Activated T-cell treated with anti-CD3 and anti-CD28 coated beads for 48 hours (primary cell): ENCODE measurements around the gene KLHDC8A.
A peak's percentile ranks its signal among the peaks of the same experiment; 100 is the strongest.
"Not testable (repeated sequence)": the region's sequence is repeated elsewhere in the genome, so short reads cannot be mapped to it uniquely, and the experiment has no call there.

Source experiments
- DNase-seq: peaks from one replicate; pipeline ENCODE4 v3.0.0-alpha.2; 2020; ENCODE audit warnings: low read depth

The KLHDC8A gene

DNA sequence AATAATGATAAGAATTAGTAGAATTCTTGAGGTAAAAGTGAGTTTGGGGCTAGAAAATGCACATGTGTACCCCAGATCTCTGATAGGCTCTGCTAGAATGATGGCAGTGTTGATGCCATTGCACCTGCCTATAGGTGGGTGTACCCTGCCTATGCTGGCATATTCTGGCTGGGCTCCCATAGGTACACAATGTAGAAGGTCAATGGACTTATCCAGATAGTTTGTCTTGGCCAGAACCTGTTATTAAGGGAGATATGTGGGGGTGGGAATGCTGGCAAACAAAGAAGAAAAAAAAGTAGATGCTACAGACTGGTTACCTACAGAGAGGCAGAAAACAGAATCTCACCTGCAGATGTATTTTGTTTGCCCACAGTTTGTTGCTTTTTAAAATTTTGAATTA is 14.1 kb upstream of the KLHDC8A start:
- DNase-seq, result no peak

DNA sequence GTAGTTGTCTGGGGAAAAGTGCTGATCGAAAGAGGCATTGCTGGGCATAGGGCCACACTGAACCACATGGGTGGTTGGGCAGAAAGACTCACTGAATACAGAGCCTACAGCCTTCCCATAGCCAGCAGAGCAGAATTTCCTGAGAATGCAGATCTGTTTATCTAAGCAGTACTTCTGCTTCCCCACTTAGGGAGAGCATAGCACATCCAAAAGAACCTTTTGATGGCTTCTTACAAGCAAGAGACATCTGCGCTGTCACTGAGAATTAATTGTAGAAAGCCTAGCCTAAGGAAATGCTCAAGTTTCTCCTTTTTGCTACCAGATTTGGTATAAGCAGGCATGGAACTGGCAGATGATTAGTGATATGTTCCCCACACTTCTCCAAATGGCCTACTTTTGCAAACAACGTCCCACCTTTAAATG is 13.0 kb upstream of the KLHDC8A start:
- no peak for DNase-seq

DNA sequence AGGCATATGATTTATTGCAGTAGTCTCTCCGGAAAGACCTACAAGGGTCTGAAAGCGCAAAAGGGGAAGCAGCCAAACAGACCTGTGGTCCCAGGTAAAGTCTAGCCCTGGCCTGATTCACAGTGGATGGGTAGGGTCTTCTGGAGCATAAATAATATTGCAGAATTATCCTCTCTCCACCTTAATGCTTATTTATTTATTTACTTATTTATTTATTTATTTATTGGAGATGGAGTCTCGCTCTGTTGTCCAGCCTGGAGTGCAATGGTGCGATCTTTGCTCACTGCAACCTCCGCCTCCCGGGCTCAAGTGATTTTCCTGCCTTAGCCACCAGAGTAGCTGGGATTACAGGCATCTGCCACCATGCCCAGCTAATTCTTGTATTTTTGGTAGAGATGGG is 11.8 kb upstream of the KLHDC8A start:
- no peak for DNase-seq

DNA sequence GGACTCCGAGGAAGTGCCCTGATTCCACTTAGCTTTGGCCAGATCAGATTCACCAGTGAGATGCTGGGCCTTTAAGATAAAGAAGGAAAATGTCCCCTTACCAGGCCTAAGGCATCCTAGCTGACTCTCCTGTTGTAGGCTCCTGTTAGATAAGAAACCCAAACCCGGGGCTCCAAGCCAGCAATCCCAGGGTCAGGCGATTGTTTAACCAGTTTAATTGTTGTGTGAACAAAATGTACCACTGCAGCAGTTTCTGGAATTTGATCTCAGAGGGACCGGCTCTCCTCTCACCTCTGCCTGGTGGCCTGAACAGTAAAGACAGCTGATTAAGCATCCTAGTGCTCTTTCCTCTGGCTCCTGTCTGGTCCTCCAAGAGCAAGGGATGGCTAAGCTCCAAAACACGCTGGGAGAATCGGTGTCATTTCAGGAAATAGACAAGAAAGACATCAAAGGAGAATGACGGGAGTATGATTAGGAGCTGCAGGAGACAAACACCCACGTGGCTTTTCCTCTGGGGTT is 9.3 kb upstream of the KLHDC8A start:
- DNase-seq, result no peak

DNA sequence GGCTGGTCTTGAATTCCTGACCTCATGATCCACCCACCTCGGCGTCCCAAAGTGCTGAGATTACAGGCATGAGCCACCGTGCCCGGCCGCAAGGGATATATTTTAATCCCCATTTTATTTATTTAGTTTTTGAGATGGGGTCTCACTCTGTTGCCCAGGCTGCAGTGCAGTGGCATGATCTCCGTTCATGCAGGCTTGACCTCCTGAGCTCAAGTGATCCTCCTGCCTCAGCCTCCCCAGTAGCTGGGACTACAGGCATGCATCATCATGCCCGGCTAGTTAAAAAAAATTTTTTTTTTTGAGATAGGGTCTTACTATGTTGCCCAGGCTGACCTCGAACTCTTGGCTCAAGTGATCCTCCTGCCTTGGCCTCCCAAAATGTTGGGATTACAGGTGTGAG is 8.4 kb upstream of the KLHDC8A start:
- DNase-seq, result not testable (repeated sequence)

DNA sequence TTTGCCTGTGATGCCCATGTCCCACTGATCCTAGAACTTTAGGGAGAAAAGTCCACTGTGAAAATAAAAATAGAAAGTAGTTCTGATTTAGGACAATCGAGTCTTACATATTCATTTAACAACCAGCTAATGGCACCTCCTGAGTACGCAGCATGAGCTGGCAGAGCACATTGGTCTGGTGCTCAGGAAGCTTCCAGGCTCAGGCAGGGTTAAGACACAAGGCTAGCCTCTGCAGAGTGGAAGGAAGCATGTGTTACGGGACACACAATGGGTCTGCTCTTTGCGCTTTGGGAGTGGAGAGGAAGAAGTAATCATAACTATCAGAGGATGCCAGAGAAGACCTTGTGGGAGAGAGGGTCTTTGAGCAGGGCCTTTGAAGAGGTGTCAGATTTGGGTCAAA is 4.2 kb upstream of the KLHDC8A start:
- no peak for DNase-seq

DNA sequence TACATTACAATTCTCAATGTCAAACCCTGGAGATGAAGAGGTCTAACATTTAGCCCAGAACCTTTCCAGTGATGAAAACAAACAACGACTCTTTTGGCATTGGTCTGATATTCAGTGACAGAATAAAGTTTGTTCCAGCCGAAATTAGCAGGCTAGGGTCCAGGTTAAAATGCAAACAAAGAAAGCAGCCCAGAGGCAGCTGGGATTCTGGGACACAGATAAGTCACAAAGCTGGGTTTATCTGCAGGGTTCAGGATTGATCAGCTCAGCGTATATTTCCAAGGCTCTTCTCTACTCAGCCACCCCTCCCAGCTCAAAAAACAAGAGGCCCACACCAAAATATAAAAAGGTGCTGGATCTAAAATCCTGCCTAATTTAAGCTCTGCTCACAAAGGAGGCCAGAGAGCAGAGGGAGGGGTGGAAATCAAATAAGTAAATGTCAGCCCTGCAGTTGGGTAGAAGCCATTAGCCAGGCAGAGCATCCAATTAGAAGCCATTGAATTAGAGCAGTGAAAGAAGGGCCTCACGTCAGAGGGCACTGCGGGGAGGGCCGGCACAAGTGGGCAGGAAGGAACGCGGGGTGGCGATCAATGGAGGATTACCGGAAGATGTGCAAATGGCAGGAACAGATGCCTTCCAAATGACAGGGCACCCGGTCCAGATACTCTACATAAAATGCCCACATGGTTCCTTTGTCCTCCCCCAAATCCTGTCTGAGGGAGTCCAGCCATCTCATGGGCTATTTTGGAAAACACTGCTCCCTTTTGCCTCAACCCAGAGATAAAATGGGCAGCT is 3.2 kb upstream of the KLHDC8A start:
- DNase-seq, result no peak

DNA sequence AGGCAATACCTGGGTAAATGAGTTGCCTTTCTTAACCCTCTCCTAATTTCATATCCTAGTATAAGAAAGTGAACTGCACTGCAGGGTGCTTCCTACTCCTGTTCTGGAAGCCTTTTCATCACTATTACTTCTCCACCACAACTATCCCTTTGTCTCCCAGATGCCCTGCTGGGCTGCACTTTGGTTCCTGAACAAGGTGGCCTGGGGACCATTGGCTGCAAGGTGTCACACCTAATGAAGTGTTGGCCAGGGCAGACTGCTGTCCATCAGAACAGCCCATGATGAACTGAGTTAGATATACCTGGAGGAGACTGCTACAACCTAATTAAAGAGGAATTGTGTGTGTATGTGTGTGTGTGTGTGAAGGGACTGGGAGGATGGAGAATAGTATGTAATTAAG is 1.9 kb upstream of the KLHDC8A start:
- no peak for DNase-seq

DNA sequence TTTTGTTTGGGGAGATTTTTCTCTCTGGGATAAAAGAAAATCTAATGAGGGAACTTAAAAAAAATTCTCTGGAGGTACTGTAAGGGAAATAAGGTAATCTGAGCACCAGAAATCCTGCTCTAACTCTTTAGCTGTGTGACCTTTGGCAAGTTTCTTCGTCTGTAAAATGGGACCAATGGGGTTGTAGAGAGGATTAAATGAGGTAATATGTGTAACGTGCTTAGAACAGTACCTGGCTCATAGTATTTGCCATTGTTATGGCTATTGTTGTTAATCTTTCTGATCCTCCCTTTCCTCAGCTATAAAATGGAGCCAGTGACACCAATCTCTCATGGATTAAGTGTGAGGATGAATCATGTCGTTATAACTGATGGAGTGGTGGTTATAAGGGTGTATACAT is 845 bp upstream of the KLHDC8A start:
- DNase-seq, result no peak

DNA sequence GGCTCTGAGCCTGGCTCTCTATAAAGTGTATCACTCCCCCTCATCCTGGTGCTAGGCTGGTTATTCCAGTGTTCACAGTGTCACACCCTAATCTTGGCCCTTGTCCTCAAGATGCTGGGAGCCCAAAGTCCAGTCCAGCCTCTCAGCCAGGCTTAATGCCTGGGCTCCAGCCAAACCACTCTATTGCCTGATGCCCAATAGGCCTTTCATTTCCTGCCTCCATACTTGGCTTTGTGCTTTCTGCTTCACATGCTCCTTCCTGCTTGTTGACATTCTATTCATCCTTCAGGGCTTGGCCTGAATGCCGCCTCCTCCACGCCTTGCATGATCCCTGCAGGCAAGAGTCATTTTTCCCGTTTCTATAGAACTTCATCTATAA is 1.7 kb downstream of the KLHDC8A start:
- DNase-seq, result no peak

DNA sequence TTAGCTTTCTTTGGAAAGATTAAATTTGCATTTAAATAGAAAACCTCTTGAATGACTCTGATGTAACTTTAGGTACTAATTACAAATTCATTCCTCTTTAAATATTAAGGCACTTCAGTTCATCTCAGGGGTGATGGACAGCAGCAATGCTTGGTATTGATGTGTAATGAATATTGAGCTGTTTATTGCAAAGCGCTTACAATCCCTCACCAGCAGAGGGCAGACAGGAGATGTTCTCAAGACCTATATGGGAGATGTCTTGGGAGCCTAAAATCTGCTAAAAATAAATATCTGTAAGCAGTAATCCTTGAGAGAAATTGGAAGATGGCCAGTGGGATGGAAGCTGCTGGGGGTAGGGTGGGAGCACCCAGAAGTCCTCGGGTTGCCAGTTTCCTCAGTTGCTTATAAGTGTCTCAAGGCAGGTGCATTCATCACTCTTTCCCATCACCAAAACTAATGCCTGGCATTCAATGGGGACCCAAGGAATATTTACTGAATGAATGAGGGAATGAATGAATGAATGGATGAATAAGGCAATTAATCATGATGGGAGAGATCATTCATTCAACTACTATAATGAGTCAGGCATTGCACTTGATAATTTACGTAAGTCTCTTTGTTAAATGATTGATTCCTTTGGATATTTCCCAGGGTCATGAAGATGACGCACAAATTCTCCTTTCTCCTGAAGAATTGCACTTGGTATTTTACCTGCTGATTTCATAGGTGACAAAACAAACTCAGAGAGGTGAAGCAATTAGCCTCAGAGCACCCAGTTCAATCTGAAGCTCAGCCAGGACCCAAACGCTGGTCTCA is 2.3 kb downstream of the KLHDC8A start:
- DNase-seq, result peak; percentile 23

DNA sequence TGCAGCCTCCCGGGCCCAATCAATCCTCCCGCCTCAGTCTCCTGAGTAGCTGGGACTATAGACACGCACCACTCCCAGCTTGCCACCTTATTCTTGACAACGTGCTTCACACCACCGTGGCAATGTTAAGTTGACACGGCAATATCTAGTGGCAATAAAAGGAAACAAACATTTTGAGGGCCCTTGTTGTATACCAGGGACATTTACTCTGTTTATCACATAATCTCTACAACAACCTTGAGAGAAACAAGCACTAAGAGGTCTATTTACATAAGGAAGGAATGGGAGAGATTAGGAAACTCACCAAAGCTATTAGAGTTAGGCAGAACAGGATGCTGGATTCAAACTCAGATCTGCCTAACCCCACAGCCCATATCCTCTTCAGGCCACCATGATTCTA is 3.1 kb downstream of the KLHDC8A start:
- DNase-seq, result no peak

DNA sequence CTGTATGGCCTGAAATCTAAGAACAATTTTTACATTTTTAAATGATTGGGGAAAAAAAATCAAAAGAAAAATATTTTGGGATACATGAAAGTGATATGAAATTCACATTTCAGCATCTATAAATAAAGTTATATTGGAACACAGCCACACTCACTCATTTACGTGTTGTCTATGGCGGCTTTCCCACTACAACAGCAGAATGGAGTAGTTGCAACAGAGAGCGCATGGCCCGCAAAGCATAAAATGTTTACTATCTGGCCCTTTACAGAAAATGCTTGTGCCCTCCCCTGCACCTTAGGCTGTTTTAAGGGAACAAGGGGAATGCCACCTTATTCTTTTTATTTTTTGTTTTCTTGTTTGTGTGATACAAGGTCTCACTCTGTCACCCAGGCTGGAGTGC is 3.5 kb downstream of the KLHDC8A start:
- DNase-seq, result no peak

DNA sequence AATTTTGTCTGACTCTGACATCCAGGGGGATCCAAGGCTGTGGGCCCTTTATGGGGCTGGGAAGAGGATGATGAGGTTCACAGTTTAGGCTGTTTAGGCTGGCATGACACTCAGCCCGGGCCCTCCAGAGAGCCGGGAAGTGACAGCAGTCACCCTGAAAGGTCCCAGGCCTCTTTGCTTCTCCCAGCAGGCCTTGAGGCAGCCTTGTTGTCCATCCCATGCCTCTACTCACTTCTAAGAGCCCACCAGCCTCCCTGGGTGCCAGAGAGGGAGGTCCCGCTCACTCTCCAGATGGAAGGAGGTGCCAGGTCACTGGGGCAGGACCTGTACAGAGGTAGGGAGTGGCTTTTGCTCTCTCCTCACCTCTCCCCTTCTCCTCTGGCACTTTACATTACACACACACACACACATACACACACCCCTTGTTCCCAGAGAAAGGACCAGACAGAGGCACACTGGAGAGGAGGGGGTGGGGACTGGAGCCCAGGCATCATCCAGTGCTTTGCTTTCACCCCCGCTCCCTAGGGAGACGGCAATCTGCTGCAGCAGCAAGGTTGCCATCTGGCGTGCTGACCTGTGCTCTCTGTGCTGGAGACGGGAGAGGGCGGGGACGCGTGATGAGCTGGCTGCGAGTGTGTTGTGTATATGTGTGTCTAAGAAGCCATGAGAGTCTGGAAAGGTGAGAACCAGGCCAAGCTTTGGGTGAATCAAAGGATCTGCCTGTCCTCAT is 4.6 kb downstream of the KLHDC8A start:
- DNase-seq, result no peak

DNA sequence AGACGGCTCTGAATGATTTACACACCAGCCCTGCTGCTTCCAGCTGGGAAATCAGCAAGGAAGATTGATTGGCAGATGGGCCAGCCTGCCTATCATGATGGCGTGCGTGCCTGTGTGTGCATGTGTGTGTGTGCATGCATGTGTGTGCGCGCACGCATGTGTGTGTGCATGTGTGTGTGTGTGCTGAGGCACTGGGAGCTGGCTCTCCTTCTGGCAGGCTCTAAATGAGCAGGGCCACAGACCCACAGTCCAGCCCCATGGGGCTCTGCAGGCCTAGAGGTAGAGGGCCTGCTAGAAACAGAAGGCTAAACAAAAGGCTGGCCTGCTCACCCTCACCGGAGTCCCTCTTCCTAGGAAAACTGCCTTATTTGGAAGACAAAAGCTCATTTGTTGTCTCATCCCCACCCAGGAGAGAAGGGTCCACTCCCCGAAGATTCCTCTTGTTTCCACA is 6.0 kb downstream of the KLHDC8A start:
- DNase-seq, result no peak

DNA sequence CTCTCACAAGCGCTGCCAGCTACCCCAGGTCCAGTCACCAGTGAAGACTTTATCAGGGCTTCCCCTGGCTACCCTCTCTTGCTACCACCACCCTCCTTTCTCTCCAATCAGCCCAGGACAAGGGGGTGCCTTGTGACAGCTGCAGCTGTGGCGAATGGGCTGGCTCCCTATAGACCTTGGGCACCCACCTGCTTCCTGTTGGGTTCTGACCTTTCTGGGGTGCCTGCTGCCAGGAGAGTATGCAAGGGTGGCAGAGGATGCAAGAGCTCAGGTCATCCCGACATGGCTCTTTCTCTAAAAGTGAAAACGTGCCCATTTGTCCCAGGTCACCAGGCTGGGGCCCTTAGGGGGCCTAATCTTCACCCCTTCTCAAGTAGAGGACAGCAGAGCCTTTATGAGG is 6.6 kb downstream of the KLHDC8A start:
- no peak for DNase-seq

DNA sequence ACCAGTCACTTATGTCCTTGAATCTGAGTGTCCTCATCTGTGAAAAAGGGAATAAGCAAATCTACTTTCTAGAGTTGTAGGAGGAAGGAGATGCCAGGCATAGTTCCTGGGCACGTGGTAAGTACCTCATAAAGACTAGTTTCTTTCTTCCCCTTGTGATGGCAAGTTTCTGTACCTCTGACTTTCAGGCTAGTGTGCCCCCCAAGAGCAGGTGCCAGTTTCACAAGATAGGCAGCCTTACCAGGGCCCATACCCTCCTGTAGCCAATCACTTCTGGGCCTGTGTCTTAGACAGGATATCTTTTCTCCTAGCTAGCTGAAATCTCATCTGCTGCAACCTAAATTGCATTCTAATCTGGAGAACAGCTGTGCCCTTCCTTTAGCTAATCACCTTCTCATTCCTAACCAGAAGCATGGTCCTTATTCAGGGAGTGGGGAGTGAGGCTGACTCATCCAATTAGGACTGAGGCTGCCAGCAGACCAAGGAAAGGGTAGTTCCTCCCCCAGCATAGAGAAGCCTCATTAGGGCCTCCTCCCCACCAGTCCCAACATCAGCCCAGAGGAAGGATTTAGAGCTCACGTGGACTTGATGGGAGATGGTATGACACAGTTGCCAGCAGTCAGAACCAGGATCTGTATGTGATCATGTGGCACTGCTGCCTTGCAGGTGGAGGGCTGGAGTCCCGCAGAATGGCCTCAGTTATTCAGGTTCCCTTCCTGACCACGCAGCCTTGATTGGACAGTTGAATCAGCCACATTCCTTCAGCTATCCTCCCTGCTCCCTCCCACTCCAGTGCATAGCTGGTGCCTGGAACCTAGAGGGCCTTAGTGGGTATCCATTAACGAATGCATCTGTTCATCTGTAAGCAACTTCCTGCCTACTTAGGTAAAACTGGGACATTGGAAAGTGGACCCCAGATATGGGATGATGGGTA is 7.9 kb downstream of the KLHDC8A start:
- DNase-seq, result no peak

DNA sequence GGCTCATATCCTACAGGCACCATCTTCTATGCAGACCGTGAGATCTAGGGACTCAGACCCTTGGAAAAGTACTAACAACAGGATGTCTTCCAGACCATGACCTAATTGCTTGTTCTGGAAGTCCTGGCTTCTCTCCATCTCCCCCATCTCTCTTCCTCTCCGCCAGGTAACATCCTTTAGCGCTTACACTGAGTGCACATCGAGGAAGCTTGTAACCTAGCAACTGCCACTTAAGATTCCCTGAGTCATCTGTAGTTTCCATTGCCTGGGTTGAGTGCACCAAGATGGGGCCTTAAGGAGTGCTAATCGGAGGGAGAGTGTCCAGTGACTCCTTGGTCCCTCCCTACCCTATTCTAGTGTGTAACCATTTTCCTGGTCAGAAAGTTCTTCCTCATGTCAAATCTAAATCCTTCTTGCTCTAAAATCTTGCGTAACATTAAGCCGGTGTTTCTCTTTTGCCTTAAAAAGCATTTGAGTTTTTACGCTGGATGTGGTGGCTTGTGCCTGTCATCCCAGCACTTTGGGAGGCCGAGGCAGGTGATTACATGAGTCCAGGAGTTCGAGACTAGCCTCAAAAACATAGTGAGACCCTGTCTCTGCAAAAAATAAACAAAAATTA is 9.7 kb downstream of the KLHDC8A start:
- DNase-seq, result no peak

DNA sequence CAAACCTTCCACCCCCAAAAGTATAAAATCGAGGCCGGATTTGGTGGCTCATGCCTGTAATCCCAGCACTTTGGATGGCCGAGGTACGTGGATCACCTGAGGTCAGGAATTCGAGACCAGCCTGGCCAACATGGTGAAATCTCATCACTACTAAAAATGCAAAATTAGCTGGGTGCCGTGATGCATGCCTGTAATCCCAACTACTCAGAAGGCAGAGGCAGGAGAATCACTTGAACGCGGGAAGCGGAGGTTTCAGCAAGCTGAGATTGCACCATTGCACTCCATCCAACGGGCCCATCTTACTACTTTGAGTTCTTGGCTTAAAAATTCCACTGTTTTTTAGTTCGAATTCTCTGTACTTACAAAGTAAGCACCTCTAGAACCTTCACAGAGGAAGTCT is 11.0 kb downstream of the KLHDC8A start:
- no peak for DNase-seq

DNA sequence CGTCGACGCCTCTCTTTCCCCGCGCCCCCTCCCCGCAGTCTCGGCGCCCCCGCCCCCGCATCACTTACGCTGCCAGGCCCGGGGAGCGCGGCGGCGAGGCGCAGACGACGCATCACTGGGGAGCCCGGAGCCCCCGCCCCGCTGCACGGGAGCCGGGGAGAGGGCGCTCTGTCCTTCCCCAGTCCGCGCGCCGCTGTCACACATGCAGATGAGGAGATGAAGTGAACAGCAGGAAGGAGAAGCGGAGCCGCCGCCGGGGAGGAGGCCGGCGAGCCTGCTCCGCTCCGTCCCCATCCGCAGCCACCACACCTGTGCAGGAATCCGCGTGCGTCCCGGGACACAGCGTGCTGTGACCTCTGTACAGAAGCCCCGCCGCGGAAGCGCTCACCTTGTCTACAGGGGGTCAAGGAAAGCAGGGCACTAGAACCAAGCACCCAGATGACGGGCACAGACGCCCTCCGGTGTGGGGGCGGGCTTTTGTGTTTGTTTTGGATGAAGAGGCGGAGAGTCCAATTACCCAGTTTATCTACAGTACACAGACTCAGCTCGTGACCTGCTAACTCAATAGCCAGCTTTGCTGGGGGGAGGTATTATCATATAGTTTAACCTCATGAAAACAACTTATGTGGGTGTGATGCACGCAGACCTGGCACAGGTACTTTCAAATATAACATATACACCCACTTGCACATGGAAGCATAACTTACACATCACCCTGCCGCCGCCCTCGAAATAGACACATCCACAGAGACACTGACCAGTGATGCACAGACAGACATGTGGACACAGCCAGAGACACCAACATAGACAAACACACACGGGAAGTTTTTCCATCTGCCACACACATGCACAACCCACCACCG is 12.4 kb downstream of the KLHDC8A start:
- peak; percentile 35 for DNase-seq
